Measurements from ENCODE around the gene BCAS1. TPM values are rescaled to one million over a fixed set of nuclear protein-coding genes. Genes with fewer than 3 reads are reported as not detected.

BCAS1 gene
- total and polyA plus RNA-seq, 2 donors (not counting 3 experiments of a cell fraction or from before 2014, with no cell fraction given), result not detected

DNA sequence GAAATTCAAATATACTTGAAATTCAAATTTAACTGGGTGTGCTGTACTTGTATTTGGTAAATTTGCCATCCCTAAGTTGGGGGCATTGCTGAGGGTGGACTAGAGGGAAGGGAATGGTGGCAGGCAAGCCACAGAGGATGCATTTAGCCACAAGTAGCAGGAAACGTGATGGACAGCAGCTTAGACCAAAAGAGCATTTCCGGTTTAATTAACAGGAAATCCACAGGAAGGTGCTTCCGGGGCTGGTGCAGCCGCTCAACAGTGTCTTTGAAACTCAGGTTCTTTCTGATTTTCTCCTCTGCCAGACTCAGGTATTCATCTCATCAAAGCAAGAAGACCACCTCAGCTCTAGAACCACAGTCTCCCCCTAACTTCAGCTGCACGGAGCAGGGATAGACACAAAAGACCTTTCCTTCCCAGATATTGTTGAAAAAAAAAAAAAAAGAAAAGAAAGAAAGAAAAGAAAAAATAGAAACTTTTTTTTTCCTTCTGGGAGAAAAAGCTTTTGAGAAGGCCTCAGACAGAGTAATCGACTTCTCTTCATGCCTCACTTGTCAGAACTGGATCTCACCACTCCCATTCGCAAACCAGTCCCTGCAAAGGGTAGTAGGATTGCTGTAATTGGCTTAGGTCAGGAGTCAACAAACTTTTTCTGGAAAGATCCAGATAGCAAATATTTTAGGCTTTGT, 8.0 kb upstream of the BCAS1 start:
- Histone ChIP-seq H4K20me1 (replicated peaks; ENCODE audit: control insufficient read depth, extremely low read depth, insufficient read depth, low read length) (no peaks in the 10 kb centered on the region), H3K9ac (replicated peaks; ENCODE audit: extremely low read depth, insufficient read depth, low read length) (no peak overlapping the region), H3K79me2 (ENCODE audit: control insufficient read depth, insufficient read depth, low read length) (no peaks in the 10 kb centered on the region), H3K9me1 (replicated peaks; ENCODE audit: control insufficient read depth, extremely low read depth, insufficient read depth, low read length) (no peaks in the 10 kb centered on the region), H3K4me1 (ENCODE audit: control insufficient read depth, extremely low read depth, insufficient read depth, low read length) (peaks cover 4% of the 10 kb centered on the region), H3K4me3 (replicated peaks in 1 of 3; ENCODE audit: insufficient read depth in 1 of 3, low read depth in 1 of 3, low read length in 3 of 3) (no peak overlapping the region), H3K27ac (ENCODE audit: insufficient read depth, low read depth, low read length) (no peak overlapping the region), H3K4me2 (ENCODE audit: insufficient read depth, low read length) (no peak overlapping the region), H2AFZ (ENCODE audit: low read depth, low read length) (no peak overlapping the region), H3K27me3 (ENCODE audit: control insufficient read depth in 2 of 2, insufficient read depth in 2 of 2, low read length in 2 of 2) (no peaks in the 10 kb centered on the region), H3K36me3 (ENCODE audit: control insufficient read depth in 2 of 2, extremely low read depth in 1 of 2, insufficient read depth in 2 of 2, low read length in 2 of 2) (no peaks in the 10 kb centered on the region), H3K9me3 (replicated peaks; ENCODE audit: control insufficient read depth, insufficient read depth, low read length) (no peaks in the 10 kb centered on the region)
- ChIA-PET CTCF (no interaction called here), POLR2A (no interaction called here)
- no peak for DNase-seq (ENCODE audit: low read depth, low spot score)
- FAIRE-seq, result no peak
- no TSS peak for BruUV-seq (replicated peaks)
- no peak for TF ChIP-seq POLR2A (IDR thresholded peaks at IDR 0.05; ENCODE audit: low read depth, low read length)
- no peak for TF ChIP-seq JUN (IDR thresholded peaks at IDR 0.05; ENCODE audit: borderline replicate concordance, insufficient read depth, insufficient read length, low read depth)
- TF ChIP-seq, protein P1, sequence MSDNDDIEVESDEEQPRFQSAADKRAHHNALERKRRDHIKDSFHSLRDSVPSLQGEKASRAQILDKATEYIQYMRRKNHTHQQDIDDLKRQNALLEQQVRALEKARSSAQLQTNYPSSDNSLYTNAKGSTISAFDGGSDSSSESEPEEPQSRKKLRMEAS (IDR thresholded peaks at IDR 0.05; ENCODE audit: insufficient read depth, insufficient read length), result no peak
- dilution Hi-C loops (cut with MboI; ENCODE audit: extremely low pct_ligation_motif_present, low sequenced_read_pairs) (no loop called here), intact Hi-C loops (cut with micrococcal nuclease) (no loop called here)

DNA sequence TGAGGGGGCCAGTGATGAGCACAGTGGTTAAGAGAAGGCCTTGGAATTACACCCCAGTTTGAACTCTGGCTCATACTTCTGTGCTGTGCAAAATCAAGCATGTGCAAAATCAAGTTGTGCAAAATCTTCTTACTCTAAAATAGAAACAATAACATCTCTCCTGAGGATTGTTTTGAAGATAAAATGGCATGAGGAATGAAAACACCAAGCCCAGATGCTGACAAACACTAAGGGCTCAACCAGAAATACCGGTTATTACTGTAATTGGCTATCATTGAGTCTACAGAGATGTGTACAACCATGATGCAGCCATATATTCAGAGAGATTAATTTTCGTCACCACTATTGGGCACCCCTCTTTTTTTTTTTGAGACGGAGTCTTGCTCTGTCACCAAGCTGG, 5.9 kb upstream of the BCAS1 start:
- H3K27ac ChIP-seq (ENCODE audit: insufficient read depth, low read depth, low read length), result no peak overlapping the region
- H3K4me2 ChIP-seq (ENCODE audit: insufficient read depth, low read length), result no peak overlapping the region
- no peak overlapping the region for H2AFZ ChIP-seq (ENCODE audit: low read depth, low read length)
- no peak overlapping the region for H3K4me3 ChIP-seq (replicated peaks in 1 of 3; ENCODE audit: insufficient read depth in 1 of 3, low read depth in 1 of 3, low read length in 3 of 3)
- H3K9me1 ChIP-seq (replicated peaks; ENCODE audit: control insufficient read depth, extremely low read depth, insufficient read depth, low read length), result no peaks in the 10 kb centered on the region
- H3K9me3 ChIP-seq (replicated peaks; ENCODE audit: control insufficient read depth, insufficient read depth, low read length), result no peaks in the 10 kb centered on the region
- dilution Hi-C loops (cut with MboI; ENCODE audit: extremely low pct_ligation_motif_present, low sequenced_read_pairs) (no loop called here), intact Hi-C loops (cut with micrococcal nuclease) (no loop called here)
- no TSS peak for BruUV-seq (replicated peaks)
- H4K20me1 ChIP-seq (replicated peaks; ENCODE audit: control insufficient read depth, extremely low read depth, insufficient read depth, low read length), result no peaks in the 10 kb centered on the region
- no peak for FAIRE-seq
- no peaks in the 10 kb centered on the region for H3K27me3 ChIP-seq (ENCODE audit: control insufficient read depth in 2 of 2, insufficient read depth in 2 of 2, low read length in 2 of 2)
- TF ChIP-seq, protein P1 (IDR thresholded peaks at IDR 0.05; ENCODE audit: insufficient read depth, insufficient read length), result no peak
- TF ChIP-seq, protein P2, sequence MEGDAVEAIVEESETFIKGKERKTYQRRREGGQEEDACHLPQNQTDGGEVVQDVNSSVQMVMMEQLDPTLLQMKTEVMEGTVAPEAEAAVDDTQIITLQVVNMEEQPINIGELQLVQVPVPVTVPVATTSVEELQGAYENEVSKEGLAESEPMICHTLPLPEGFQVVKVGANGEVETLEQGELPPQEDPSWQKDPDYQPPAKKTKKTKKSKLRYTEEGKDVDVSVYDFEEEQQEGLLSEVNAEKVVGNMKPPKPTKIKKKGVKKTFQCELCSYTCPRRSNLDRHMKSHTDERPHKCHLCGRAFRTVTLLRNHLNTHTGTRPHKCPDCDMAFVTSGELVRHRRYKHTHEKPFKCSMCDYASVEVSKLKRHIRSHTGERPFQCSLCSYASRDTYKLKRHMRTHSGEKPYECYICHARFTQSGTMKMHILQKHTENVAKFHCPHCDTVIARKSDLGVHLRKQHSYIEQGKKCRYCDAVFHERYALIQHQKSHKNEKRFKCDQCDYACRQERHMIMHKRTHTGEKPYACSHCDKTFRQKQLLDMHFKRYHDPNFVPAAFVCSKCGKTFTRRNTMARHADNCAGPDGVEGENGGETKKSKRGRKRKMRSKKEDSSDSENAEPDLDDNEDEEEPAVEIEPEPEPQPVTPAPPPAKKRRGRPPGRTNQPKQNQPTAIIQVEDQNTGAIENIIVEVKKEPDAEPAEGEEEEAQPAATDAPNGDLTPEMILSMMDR (IDR thresholded peaks at IDR 0.05; ENCODE audit: extremely low read depth in 1 of 2, insufficient read depth in 1 of 2, low read depth in 1 of 2, low read length in 2 of 2), result no peak
- TF ChIP-seq MYC (IDR thresholded peaks at IDR 0.05; ENCODE audit: low read depth, low read length) (no peak), GATA2 (IDR thresholded peaks at IDR 0.05; ENCODE audit: insufficient read depth, insufficient read length, low read depth, low read length) (no peak), EZH2 (IDR thresholded peaks at IDR 0.05; ENCODE audit: borderline replicate concordance, low read depth, low read length, severe bottlenecking) (no peak), POLR2A (IDR thresholded peaks at IDR 0.05; ENCODE audit: low read depth, low read length) (no peak), POLR2AphosphoS5 (IDR thresholded peaks at IDR 0.05; ENCODE audit: insufficient read depth, low read depth, low read length) (no peak), JUN (IDR thresholded peaks at IDR 0.05; ENCODE audit: borderline replicate concordance, insufficient read depth, insufficient read length, low read depth) (no peak), FOS (IDR thresholded peaks at IDR 0.05; ENCODE audit: borderline replicate concordance, insufficient read depth, low read length) (no peak)
- POLR2A ChIA-PET, result no interaction called here
- CTCF ChIA-PET, result interaction anchor here (1.7 kb wide), 1 partner anchor 27 kb away, joined by 4 read pairs; no protein-coding TSS in a partner anchor
- no peak overlapping the region for H3K9ac ChIP-seq (replicated peaks; ENCODE audit: extremely low read depth, insufficient read depth, low read length)
- no peaks in the 10 kb centered on the region for H3K36me3 ChIP-seq (ENCODE audit: control insufficient read depth in 2 of 2, extremely low read depth in 1 of 2, insufficient read depth in 2 of 2, low read length in 2 of 2)
- no peak for DNase-seq (ENCODE audit: low read depth, low spot score)
- H3K4me1 ChIP-seq (ENCODE audit: control insufficient read depth, extremely low read depth, insufficient read depth, low read length), result peaks cover 4% of the 10 kb centered on the region
- no peaks in the 10 kb centered on the region for H3K79me2 ChIP-seq (ENCODE audit: control insufficient read depth, insufficient read depth, low read length)
